HCT116 (cell line): ENCODE results near the gene TBC1D14. TPM values are rescaled to one million over a fixed set of nuclear protein-coding genes. Genes with fewer than 3 reads are reported as not detected.

ENCODE experiments used
- ATAC-seq: fragments of 200-7000 bp; cut with Tn5 transposase; 2 replicates; pipeline ENCODE4 v1.9.1; 2020; ENCODE audit warnings: mild to moderate bottlenecking, moderate library complexity
- BruUV-seq: library from RNA; stranded (reverse); fragments of 400-500 nt; replicated peaks from 2 replicates; lab custom pipeline; 2021; lab: Mats Ljungman, UMichigan
- CTCF ChIA-PET: fragments of 300-600 bp; sonication (Branson Sonifier 250); formaldehyde crosslinking; loops from one replicate; lab custom pipeline; 2021; ENCODE audit warnings: antibody characterized with exemption; lab: Charles Lee
- POLR2A ChIA-PET: fragments of 300-600, 350-600 bp; sonication (Branson Sonifier 250); formaldehyde crosslinking; loops from one replicate; lab custom pipeline; 2021; ENCODE audit warnings: antibody characterized with exemption; lab: Charles Lee
- RAD21 ChIA-PET, 2 experiments: fragments of 300-600 bp; sonication (Branson Sonifier 250); formaldehyde crosslinking; loops; one replicate each; lab custom pipeline; 2023; ENCODE audit warnings: low total read pairs in 2 of 2; ENCODE audit not compliant: uncharacterized antibody in 2 of 2, unreplicated experiment in 2 of 2, low non-redundant PET in 1 of 2; lab: Charles Lee
- DNase-seq: peaks from one replicate; pipeline ENCODE4 v3.0.0-alpha.2; 2010; ENCODE audit warnings: low read depth, low spot score
- H2AFZ ChIP-seq: fragments of 200-600 bp; shearing (Covaris generic), sonication (generic); 2 replicates; pipeline ENCODE4 v1.6.1; 2017; ENCODE audit warnings: low read depth, mixed run types, mixed read lengths, antibody characterized with exemption, low read length; ENCODE audit not compliant: poor library complexity, severe bottlenecking
- H3K27ac ChIP-seq: 2 replicates; pipeline ENCODE4 v1.5.1; 2012; ENCODE audit warnings: low read depth, low read length
- H3K27me3 ChIP-seq: fragments of 200-600 bp; sonication (generic); 2 replicates; pipeline ENCODE4 v1.6.1; 2016; ENCODE audit warnings: mixed run types, low read length, mixed read lengths; ENCODE audit not compliant: insufficient read depth
- H3K36me3 ChIP-seq, 2 experiments: fragments of 200-500 bp in 1 of 2; fragments of 200-600 bp in 1 of 2; sonication (Bioruptor generic) in 1 of 2; sonication (generic) in 1 of 2; 2 replicates each; pipeline versions ENCODE4 v1.5.1 to v1.6.1; 2014 to 2016; ENCODE audit warnings: low read length in 2 of 2, inconsistent platforms in 1 of 2, mixed read lengths in 1 of 2, mixed run types in 1 of 2; ENCODE audit not compliant: insufficient read depth in 2 of 2, control insufficient read depth in 1 of 2
- H3K4me1 ChIP-seq, 2 experiments: fragments of 200-600 bp in 1 of 2; sonication (generic) in 1 of 2; 2 replicates each; pipeline versions ENCODE4 v1.5.1 to v1.6.1; 2012 to 2017; ENCODE audit warnings: low read length in 2 of 2, inconsistent platforms in 1 of 2, mild to moderate bottlenecking in 1 of 2, mixed read lengths in 1 of 2, mixed run types in 1 of 2, moderate library complexity in 1 of 2; ENCODE audit not compliant: insufficient read depth in 2 of 2, control insufficient read depth in 1 of 2
- H3K4me2 ChIP-seq: fragments of 200-600 bp; sonication (generic); 2 replicates; pipeline ENCODE4 v1.6.1; 2017; ENCODE audit warnings: mixed run types, low read length, mixed read lengths
- H3K4me3 ChIP-seq, 2 experiments: fragments of 200-600 bp in 1 of 2; sonication (generic) in 1 of 2; replicated peaks in 1 of 2; 2 replicates each; pipeline ENCODE4 v1.5.1; 2011 to 2016; ENCODE audit warnings: low read length in 2 of 2, control low read depth in 1 of 2, low read depth in 1 of 2, mild to moderate bottlenecking in 1 of 2, mixed read lengths in 1 of 2, mixed run types in 1 of 2
- H3K79me2 ChIP-seq: fragments of 200-600 bp; sonication (generic); 2 replicates; pipeline ENCODE4 v1.6.1; 2017; ENCODE audit warnings: mild to moderate bottlenecking, mixed run types, low read length, moderate library complexity, mixed read lengths; ENCODE audit not compliant: insufficient read depth
- H3K9ac ChIP-seq: fragments of 200-600 bp; sonication (generic); 2 replicates; pipeline ENCODE4 v1.6.1; 2016; ENCODE audit warnings: low read length, mixed read lengths
- H3K9me2 ChIP-seq: fragments of 200-600 bp; sonication (generic), shearing (Covaris generic); 2 replicates; pipeline ENCODE4 v1.6.1; 2017; ENCODE audit warnings: mixed run types, mild to moderate bottlenecking, moderate library complexity; ENCODE audit not compliant: insufficient read depth
- H3K9me3 ChIP-seq, 2 experiments: fragments of 200-500 bp in 1 of 2; fragments of 200-600 bp in 1 of 2; sonication (Bioruptor generic) in 1 of 2; sonication (generic) in 1 of 2; 2 replicates each; pipeline ENCODE4 v1.6.1; 2014 to 2017; ENCODE audit warnings: low read length in 2 of 2, mixed read lengths in 2 of 2, inconsistent platforms in 1 of 2, low read depth in 1 of 2, mild to moderate bottlenecking in 1 of 2, mixed run types in 1 of 2, moderate library complexity in 1 of 2; ENCODE audit not compliant: control insufficient read depth in 1 of 2, insufficient read depth in 1 of 2
- H4K20me1 ChIP-seq: fragments of 200-600 bp; sonication (generic), shearing (Covaris generic); 2 replicates; pipeline ENCODE4 v1.6.1; 2017; ENCODE audit warnings: mixed run types, mild to moderate bottlenecking, moderate library complexity; ENCODE audit not compliant: insufficient read depth
- FOSL1 ChIP-seq: IDR thresholded peaks from 2 replicates; pipeline ENCODE4 v1.6.1; 2012; ENCODE audit warnings: low read depth
- JUND ChIP-seq: IDR thresholded peaks from 2 replicates; pipeline ENCODE4 v1.6.1; 2012
- SIN3A ChIP-seq: IDR thresholded peaks from 2 replicates; pipeline ENCODE4 v1.6.1; 2012; ENCODE audit warnings: low read depth
- YY1 ChIP-seq: IDR thresholded peaks from 2 replicates; pipeline ENCODE4 v1.6.1; 2011; ENCODE audit warnings: low read length, low read depth, moderate library complexity, mild to moderate bottlenecking; ENCODE audit not compliant: insufficient replicate concordance; ENCODE audit errors: extremely low read depth
- intact Hi-C: fragments of 100-400 bp; cut with micrococcal nuclease; formaldehyde crosslinking; loops from 2 replicates; pipeline ENCODE4 v1.10.0; 2022
- total RNA-seq: library from RNA; stranded (reverse); gene quantifications from one replicate; pipeline ENCODE4 v1.2.1, GENCODE V29; 2021; ENCODE audit not compliant: unreplicated experiment
- TF ChIP-seq, protein P1 (sequence below), 3 experiments: fragments of 200-600 bp in 1 of 3; sonication (generic) in 1 of 3; IDR thresholded peaks in 2 of 3; conservative IDR thresholded peaks in 1 of 3; 2 replicates each; pipeline ENCODE4 v1.5.1; 2012 to 2017; ENCODE audit warnings: low read depth in 2 of 3, low read length in 2 of 3, antibody characterized with exemption in 1 of 3, borderline replicate concordance in 1 of 3, control low read depth in 1 of 3, mild to moderate bottlenecking in 1 of 3, mixed read lengths in 1 of 3, mixed run types in 1 of 3, moderate library complexity in 1 of 3; ENCODE audit not compliant: insufficient read depth in 1 of 3
- TF ChIP-seq, protein P2 (sequence below): IDR thresholded peaks from 2 replicates; pipeline ENCODE4 v1.6.1; 2012
- TF ChIP-seq, protein P3 (sequence below): IDR thresholded peaks from 2 replicates; pipeline ENCODE4 v1.6.1; 2011; ENCODE audit warnings: mild to moderate bottlenecking, low read length, moderate library complexity; ENCODE audit not compliant: insufficient replicate concordance; ENCODE audit errors: extremely low read depth

Gene TBC1D14
- total RNA-seq, 1 experiment from 2014 or later = 62.9 TPM

GRCh38 chr4:6924361-6924779 is 14.7 kb downstream of the TBC1D14 start:
- POLR2A ChIA-PET = no interaction called here
- RAD21 ChIA-PET = no interaction called here
- BruUV-seq = no TSS peak
- Histone ChIP-seq H3K9ac (no peak overlapping the region), H2AFZ (no peak overlapping the region), H3K36me3 (peaks cover 5 to 16% of the 10 kb centered on the region in 2 experiments; a peak in 3 of 4 replicates), H3K4me2 (no peak overlapping the region), H3K27me3 (no peaks in the 10 kb centered on the region), H4K20me1 (no peaks in the 10 kb centered on the region), H3K4me1 (peaks cover 0 to 9% of the 10 kb centered on the region in 2 experiments; a peak in 1 of 4 replicates), H3K27ac (no peak overlapping the region), H3K9me3 (no peaks in the 10 kb centered on the region), H3K4me3 (no peak overlapping the region), H3K9me2 (no peaks in the 10 kb centered on the region), H3K79me2 (peaks cover 32% of the 10 kb centered on the region)
- ATAC-seq (no peak), DNase-seq (no peak)
- CTCF ChIA-PET = no interaction called here
- intact Hi-C loops = no loop called here
- no peak for TF ChIP-seq FOSL1
- TF ChIP-seq YY1 = no peak
- TF ChIP-seq SIN3A = no peak
- TF ChIP-seq, protein P1, sequence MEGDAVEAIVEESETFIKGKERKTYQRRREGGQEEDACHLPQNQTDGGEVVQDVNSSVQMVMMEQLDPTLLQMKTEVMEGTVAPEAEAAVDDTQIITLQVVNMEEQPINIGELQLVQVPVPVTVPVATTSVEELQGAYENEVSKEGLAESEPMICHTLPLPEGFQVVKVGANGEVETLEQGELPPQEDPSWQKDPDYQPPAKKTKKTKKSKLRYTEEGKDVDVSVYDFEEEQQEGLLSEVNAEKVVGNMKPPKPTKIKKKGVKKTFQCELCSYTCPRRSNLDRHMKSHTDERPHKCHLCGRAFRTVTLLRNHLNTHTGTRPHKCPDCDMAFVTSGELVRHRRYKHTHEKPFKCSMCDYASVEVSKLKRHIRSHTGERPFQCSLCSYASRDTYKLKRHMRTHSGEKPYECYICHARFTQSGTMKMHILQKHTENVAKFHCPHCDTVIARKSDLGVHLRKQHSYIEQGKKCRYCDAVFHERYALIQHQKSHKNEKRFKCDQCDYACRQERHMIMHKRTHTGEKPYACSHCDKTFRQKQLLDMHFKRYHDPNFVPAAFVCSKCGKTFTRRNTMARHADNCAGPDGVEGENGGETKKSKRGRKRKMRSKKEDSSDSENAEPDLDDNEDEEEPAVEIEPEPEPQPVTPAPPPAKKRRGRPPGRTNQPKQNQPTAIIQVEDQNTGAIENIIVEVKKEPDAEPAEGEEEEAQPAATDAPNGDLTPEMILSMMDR (IDR thresholded peaks at IDR 0.05 in 2 of 3, conservative IDR thresholded peaks at IDR 0.05 in 1 of 3; ENCODE audit: borderline replicate concordance in 1 of 3, insufficient read depth in 1 of 3, low read depth in 2 of 3, low read length in 2 of 3) = no peak

- no peak for ATAC-seq
- Histone ChIP-seq H3K9me2 (no peaks in the 10 kb centered on the region), H4K20me1 (no peaks in the 10 kb centered on the region), H3K4me2 (no peak overlapping the region), H3K9ac (no peak overlapping the region), H3K36me3 (peaks cover 5 to 16% of the 10 kb centered on the region in 2 experiments; a peak in 3 of 4 replicates), H3K9me3 (no peaks in the 10 kb centered on the region), H2AFZ (no peak overlapping the region), H3K4me3 (no peak overlapping the region), H3K27me3 (no peaks in the 10 kb centered on the region), H3K4me1 (peaks cover 0 to 9% of the 10 kb centered on the region in 2 experiments; a peak in 1 of 4 replicates), H3K27ac (no peak overlapping the region), H3K79me2 (peaks cover 30% of the 10 kb centered on the region)
- TF ChIP-seq JUND = no peak
- TF ChIP-seq, protein P2, sequence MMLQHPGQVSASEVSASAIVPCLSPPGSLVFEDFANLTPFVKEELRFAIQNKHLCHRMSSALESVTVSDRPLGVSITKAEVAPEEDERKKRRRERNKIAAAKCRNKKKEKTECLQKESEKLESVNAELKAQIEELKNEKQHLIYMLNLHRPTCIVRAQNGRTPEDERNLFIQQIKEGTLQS = no peak
- TF ChIP-seq, protein P3, sequence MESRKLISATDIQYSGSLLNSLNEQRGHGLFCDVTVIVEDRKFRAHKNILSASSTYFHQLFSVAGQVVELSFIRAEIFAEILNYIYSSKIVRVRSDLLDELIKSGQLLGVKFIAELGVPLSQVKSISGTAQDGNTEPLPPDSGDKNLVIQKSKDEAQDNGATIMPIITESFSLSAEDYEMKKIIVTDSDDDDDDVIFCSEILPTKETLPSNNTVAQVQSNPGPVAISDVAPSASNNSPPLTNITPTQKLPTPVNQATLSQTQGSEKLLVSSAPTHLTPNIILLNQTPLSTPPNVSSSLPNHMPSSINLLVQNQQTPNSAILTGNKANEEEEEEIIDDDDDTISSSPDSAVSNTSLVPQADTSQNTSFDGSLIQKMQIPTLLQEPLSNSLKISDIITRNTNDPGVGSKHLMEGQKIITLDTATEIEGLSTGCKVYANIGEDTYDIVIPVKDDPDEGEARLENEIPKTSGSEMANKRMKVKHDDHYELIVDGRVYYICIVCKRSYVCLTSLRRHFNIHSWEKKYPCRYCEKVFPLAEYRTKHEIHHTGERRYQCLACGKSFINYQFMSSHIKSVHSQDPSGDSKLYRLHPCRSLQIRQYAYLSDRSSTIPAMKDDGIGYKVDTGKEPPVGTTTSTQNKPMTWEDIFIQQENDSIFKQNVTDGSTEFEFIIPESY = no peak
- intact Hi-C loops = no loop called here
- ChIA-PET RAD21 (no interaction called here), CTCF (no interaction called here), POLR2A (no interaction called here)
- DNase-seq = no peak
- BruUV-seq = no TSS peak
These were observed 15.8 kb downstream of the TBC1D14 start for GRCh38 chr4:6925357-6925836.
